Thoracic aorta (tissue), 2 donors: ENCODE measurements around the gene TRIM34. TPM values are rescaled to one million over a fixed set of nuclear protein-coding genes. Genes with fewer than 3 reads are reported as not detected.
"Not testable (repeated sequence)": the region's sequence is repeated elsewhere in the genome, so short reads cannot be mapped to it uniquely, and the experiment has no call there.

Source experiments
- ATAC-seq: fragments of 150-250 bp; one replicate; pipeline ENCODE4 v1.8.0; 2017; ENCODE audit warnings: low read depth; ENCODE audit not compliant: insufficient number of reproducible peaks, low FRiP score
- DNase-seq: peaks from one replicate; pipeline ENCODE4 v3.0.0-alpha.2; 2020; ENCODE audit warnings: low spot score
- H3K27ac ChIP-seq, 2 donors: fragments of 200-600 bp; sonication (generic); 1 replicate in 1 of 2; 2 replicates in 1 of 2; pipeline ENCODE4 v1.5.1; 2016; ENCODE audit warnings: mild to moderate bottlenecking in 2 of 2, moderate library complexity in 2 of 2
- H3K27me3 ChIP-seq: fragments of 200-600 bp; sonication (generic); replicated peaks from 2 replicates; pipeline ENCODE4 v1.6.0; 2016; ENCODE audit warnings: mild to moderate bottlenecking; ENCODE audit not compliant: insufficient read depth
- H3K36me3 ChIP-seq: fragments of 200-600 bp; sonication (generic); one replicate; pipeline ENCODE4 v1.5.1; 2016
- H3K4me1 ChIP-seq, 2 donors: fragments of 200-600 bp; sonication (generic); 1 replicate in 1 of 2; 2 replicates in 1 of 2; pipeline versions ENCODE4 v1.5.1 to v1.6.0; 2016; ENCODE audit warnings: low read depth in 2 of 2, mild to moderate bottlenecking in 1 of 2; ENCODE audit not compliant: control insufficient read depth in 1 of 2
- H3K4me3 ChIP-seq: fragments of 200-600 bp; sonication (generic); 2 replicates; pipeline ENCODE4 v1.5.1; 2016; ENCODE audit warnings: mild to moderate bottlenecking
- H3K9me3 ChIP-seq: fragments of 200-600 bp; sonication (generic); 2 replicates; pipeline ENCODE4 v1.5.1; 2016
- total RNA-seq, 2 donors: library from RNA; depleted of rRNA; stranded (reverse); fragments of >200 nt; gene quantifications; one replicate each; pipeline versions ENCODE4 v1.1.0 to v1.2.3, GENCODE V29; 2016
- TF ChIP-seq, protein P1 (sequence below): fragments of 200-600 bp; sonication (generic); IDR thresholded peaks from one replicate; pipeline ENCODE4 v1.5.1; 2019; ENCODE audit warnings: antibody characterized with exemption

The TRIM34 gene
- total RNA-seq, 2 donors from 2014 or later, result 6.9 to 7.7 TPM

DNA sequence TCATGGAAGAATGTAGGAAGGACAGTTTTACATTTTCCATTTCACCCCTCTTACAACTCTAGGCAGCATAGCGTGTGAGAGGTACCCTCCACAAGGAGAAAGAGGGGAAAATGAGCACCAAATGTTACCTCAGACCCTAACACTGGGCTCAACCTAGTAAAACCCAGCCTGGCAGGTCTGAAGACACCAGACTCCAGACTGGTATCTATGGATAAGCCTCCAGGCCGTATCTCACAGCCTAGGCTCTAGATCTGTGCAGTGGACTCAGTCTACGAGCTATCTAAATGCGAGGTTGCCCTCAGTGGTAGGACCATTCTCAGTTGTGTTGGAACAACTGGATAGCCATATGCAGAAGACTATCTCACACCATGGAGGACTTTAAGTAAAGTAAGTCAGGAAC is 49.6 kb downstream of the TRIM34 start:
- Histone ChIP-seq H3K27me3 (no peaks in the 10 kb centered on the region), H3K27ac (no peak overlapping the region), H3K36me3 (peaks cover 18% of the 10 kb centered on the region), H3K4me3 (no peak overlapping the region), H3K9me3 (no peaks in the 10 kb centered on the region), H3K4me1 (no peaks in the 10 kb centered on the region)
- ATAC-seq, result no peak
- TF ChIP-seq, protein P1, sequence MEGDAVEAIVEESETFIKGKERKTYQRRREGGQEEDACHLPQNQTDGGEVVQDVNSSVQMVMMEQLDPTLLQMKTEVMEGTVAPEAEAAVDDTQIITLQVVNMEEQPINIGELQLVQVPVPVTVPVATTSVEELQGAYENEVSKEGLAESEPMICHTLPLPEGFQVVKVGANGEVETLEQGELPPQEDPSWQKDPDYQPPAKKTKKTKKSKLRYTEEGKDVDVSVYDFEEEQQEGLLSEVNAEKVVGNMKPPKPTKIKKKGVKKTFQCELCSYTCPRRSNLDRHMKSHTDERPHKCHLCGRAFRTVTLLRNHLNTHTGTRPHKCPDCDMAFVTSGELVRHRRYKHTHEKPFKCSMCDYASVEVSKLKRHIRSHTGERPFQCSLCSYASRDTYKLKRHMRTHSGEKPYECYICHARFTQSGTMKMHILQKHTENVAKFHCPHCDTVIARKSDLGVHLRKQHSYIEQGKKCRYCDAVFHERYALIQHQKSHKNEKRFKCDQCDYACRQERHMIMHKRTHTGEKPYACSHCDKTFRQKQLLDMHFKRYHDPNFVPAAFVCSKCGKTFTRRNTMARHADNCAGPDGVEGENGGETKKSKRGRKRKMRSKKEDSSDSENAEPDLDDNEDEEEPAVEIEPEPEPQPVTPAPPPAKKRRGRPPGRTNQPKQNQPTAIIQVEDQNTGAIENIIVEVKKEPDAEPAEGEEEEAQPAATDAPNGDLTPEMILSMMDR, result no peak
- no peak for DNase-seq

DNA sequence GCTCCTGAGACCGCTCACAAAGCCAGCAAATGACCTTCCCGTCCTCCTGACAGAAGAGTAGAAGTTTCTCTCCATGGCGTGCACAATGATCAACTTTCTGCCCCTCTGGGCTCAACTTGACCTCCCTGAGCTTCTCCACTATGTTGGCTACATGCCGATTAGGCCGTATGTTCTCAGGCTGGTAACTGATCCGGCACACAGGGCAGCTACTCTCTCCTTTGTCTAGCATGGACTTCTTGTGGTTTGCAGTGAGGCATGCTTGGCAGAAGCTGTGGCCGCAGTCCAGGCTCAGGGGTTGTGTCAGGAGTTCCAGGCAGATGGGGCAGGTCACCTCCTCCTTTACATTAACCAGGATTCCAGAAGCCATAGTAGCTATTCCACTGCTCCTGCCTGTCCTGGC is 55.0 kb downstream of the TRIM34 start:
- TF ChIP-seq, protein P1, result no peak
- Histone ChIP-seq H3K4me1 (peaks cover 0 to 17% of the 10 kb centered on the region in 2 donors), H3K36me3 (peaks cover 14% of the 10 kb centered on the region), H3K4me3 (no peak overlapping the region), H3K27ac (no peak overlapping the region), H3K27me3 (no peaks in the 10 kb centered on the region), H3K9me3 (no peaks in the 10 kb centered on the region)
- no peak for DNase-seq
- ATAC-seq, result no peak

DNA sequence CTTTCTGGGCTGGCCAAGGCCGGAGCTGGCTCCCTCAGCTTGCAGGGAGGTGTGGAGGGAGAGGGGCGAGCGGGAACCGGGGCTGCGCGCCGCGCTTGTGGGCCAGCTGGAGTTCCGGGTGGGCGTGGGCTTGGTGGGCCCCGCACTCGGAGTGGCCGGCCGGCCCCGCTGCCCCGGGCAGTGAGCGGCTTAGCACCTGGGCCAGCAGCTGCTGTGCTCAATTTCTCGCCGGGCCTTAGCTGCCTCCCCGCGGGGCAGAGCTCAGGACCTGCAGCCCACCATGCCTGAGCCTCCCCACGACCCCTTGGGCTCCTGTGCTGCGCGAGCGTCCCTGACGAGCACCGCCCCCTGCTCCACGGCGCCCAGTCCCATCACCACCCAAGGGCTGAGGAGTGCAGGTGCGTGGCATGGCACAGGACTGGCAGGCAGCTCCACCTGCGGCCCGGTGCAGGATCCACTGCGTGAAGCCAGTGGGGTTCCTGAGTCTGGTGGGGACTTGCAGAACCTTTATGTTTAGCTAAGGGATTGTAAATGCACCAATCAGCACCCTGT is 58.2 kb downstream of the TRIM34 start:
- H3K9me3 ChIP-seq, H3K27ac ChIP-seq, H3K27me3 ChIP-seq, ATAC-seq, DNase-seq, H3K36me3 ChIP-seq: not testable (repeated sequence)
- Histone ChIP-seq H3K4me3 (peak overlapping the region; percentile 78), H3K4me1 (peaks cover 2 to 21% of the 10 kb centered on the region in 2 donors)

DNA sequence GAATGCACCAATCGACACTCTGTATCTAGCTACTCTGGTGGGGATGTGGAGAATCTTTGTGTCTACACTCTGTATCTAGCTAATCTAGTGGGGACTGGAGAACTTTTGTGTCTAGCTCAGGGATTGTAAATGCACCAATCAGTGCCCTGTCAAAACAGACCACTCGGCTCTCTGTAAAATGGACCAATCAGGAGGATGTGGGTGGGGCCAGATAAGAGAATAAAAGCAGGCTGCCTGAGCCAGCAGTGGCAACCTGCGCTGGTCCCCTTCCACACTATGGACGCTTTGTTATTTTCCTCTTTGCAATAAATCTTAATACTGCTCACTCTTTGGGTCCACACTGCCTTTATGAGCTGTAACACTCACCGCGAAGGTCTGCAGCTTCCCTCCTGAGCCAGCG is 58.8 kb downstream of the TRIM34 start:
- H3K4me1 ChIP-seq, result peaks cover 3 to 24% of the 10 kb centered on the region in 2 donors
- peak overlapping the region; percentile 78 to 89 for H3K27ac ChIP-seq
- ATAC-seq, DNase-seq, H3K27me3 ChIP-seq, H3K36me3 ChIP-seq, H3K9me3 ChIP-seq: not testable (repeated sequence)
- H3K4me3 ChIP-seq, result peak overlapping the region; percentile 78

DNA sequence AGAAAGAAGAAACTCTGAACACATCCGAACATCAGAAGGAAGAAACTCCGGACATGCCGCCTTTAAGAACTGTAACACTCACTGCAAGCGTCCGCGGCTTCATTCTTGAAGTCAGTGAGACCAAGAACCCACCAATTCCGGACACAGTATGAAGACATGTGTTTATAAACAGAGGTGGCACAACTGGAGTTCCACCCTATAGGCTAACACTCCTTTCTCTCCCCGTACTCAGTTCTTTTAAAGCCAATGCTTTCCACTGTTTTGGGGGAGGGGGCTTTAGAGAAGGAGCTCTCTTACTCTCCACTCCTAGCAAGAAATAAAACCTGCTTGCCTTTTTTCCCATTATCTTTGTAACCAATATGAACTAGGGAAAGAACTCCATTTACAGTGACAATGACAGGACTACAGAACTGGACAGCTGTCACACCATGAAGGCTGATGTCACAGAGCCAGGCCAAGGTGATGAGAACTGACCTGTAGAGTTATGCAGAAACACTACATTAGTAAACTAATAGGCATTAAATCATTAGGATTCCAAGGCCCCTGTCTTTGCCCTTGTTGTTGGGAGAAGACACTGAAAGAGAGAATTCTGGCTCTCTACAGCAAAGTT is 59.3 kb downstream of the TRIM34 start:
- Histone ChIP-seq H3K27me3 (no peaks in the 10 kb centered on the region), H3K4me3 (peak overlapping the region; percentile 78), H3K36me3 (no peaks in the 10 kb centered on the region), H3K9me3 (no peaks in the 10 kb centered on the region), H3K4me1 (peaks cover 8 to 29% of the 10 kb centered on the region in 2 donors), H3K27ac (peak overlapping the region; percentile 78 to 89)
- ATAC-seq (no peak), DNase-seq (no peak)
- TF ChIP-seq, protein P1, result no peak

DNA sequence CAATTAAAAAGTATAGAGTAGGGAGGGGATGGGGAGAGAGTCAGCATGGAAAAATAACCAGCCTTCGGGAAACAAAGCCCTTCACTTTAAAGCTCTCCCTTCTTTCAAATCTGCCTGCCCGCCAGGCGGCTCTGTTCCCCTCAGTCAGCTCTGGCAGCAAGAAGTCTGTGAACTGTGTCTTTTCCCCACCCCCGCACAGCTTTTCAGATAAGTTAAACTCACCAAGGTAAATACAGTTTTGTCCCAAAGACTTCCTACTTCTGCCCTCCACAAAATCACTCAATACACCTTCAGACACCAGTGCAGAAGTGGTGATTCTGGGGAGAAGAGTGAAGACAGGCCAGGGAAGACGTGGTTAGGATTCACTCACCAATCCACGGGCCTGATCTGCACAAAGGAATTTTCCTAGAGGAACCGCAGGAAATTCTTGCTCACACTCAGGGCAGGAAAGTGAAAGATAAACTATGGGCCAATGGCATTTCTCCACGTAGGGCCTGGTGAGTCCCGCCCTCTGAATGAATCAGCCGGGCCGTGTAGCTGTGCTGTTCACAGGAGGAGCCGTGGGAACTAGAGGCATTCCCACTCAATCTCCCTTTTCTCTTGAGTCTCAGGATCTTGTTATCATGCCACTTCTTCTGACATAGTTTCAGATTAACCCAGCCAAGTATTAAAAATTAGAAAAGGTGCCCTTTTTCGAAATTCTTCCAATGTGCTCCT is 60.0 kb downstream of the TRIM34 start, which contains the start of gene TRIM5:
TRIM5 (minus strand) TSS at position 429 of the 717 bp plus-strand sequence. CDS start 4,897 bp downstream, outside the sequence.
- Histone ChIP-seq H3K36me3 (no peaks in the 10 kb centered on the region), H3K9me3 (no peaks in the 10 kb centered on the region), H3K4me1 (peaks cover 10 to 31% of the 10 kb centered on the region in 2 donors), H3K4me3 (peak within 1 kb of the TSS; percentile 78), H3K27ac (peak within 1 kb of the TSS; percentile 81 to 89), H3K27me3 (no peaks in the 10 kb centered on the region)
- ATAC-seq (peak; percentile 93), DNase-seq (peak; percentile 80)
- TF ChIP-seq, protein P1, result peak; percentile 49
